GM21526 (cell line): Measurements from ENCODE around the gene USP14.
A peak's percentile ranks its signal among the peaks of the same experiment; 100 is the strongest.
"Not testable (repeated sequence)": the region's sequence is repeated elsewhere in the genome, so short reads cannot be mapped to it uniquely, and the experiment has no call there.

ENCODE experiments used
- ATAC-seq: cut with Tn5 transposase; IDR thresholded peaks from one replicate; pipeline ENCODE4 v1.9.1; 2021; ENCODE audit warnings: moderate library complexity; ENCODE audit not compliant: unreplicated experiment, low FRiP score

Gene USP14

DNA sequence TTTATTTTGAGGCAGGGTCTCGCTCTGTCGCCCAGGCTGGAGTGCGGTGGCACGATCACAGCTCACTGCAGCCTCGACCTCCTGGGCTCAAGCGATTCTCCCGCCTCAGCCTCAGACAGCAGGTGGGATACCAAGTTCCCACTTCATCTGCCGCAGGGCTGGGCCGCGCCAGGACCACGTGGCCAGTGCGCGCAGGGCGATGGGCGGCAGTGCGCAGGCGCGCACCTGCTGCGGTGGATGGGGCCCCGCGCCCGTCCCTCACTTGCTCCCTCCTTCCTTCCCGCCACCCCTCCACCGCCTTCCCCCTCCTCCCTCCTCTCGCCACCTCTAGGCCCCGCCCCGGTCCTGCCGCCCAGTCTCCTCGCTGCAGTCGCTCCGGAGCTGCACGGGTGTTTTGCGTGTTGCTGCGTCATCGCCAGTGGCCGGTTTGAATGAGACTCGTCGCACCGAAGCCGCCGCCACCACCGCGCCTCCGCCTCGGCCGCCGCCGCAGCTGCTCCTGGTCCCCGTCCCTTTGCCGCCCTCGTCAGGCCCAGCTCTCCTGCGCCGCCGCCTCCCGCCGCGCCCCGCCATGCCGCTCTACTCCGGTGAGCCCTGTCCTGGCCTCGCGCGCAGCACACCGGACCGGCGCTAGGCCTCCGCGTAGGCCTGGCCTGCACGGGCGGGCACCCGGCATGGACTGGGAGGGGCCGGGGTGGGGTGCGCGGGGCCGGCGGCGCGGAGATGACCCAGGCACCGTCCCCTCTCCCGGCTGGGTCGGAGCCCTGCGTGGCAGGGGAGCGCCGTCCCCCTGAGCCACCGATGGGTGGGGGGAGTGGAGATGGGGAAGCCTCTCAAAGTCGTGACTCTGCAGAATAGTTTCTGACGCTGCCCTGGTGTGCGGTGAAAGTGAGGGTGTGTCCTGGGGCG, at the start of gene USP14:
TSS of gene USP14 (plus strand) at position 430 of the 909 bp plus-strand sequence. CDS start at position 572, 142 bp downstream.
- ATAC-seq, result peak; percentile 89

GRCh38 chr18:108665-109063, 49.7 kb upstream of the USP14 start:
- ATAC-seq, result not testable (repeated sequence)

DNA sequence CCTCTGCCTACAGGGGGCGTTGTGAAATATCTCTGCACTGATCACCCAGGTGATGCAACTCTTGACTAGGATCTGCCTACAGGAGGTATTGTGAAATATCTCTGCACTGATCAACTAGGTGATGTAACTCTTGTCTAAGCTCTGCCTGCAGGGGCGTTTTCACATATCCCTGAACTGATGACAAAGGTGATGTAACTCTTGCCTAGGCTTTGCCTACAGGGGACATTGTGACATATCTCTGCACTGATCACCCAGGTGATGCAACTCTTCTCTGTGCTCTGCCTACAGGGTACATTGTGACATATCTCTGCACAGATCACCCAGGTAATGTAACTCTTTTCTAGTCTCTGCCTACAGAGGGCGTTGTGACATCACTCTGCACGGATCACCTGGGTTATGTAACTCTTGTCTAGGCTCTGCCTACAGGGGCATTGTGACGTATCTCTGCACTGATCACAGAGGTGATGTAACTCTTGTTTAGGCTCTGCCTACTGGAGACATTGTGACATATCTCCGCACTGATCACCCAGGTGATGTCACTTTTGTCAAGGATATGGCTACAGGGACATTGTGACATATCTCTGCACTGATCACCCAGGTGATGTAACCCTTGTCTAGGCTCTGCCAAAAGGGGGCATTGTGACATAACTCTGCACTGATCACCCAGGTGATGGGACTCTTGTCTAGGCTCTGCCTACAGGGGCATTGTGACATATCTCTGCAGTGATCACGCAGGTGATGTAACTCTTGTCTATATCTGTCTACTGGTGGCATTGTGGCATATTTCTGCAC, 49.0 kb upstream of the USP14 start:
- ATAC-seq, result not testable (repeated sequence)

DNA sequence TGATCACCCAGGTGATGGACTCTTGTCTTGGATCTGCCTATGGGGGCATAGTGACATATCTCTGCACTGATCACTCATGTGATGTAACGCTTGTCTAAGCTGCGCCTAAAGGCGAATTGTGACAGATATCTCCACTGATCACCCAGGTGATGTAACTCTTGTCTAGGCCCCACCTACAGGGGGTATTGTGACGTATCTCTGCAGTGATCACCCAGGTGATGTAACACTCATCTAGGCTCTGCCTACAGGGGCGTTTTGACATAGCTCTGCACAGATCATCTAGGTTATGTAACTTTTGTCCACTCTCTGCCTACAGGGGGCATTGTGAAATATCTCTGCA, 48.5 kb upstream of the USP14 start:
- not testable (repeated sequence) for ATAC-seq

DNA sequence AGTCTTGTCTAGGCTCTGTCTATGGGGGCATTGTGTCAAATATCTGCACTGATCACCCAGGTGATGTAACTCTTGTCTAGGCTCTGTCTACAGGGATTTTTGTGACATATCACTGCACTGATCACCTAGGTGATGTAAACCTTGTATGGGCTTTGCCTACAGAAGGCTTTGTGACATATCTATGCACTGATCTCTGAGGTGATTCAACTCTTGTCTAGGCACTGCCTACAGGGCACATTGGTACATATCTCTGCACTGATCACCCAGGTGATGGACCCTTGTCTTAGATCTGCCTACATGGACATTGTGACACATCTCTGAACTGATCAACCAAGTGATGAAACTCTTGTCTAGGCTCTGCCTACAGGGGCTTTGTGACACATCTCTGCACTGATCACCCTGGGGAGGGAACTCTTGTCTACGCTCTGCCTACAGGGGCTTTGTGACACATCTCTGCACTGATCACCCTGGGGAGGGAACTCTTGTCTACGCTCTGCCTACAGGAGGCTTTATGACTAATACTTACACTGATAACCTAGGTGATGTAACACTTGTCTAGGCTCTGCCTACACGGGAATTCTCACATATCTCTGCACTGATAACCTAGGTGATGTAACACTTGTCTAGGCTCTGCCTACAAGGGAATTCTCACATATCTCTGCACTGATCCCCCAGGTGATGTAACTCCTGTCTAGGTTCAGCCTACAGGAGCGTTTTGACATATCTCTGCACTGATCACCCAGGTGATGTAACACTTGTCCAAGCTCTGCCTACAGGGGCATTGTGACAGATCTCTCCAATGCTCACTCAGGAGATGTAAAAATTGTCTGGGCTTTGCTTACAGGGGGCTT, 47.8 kb upstream of the USP14 start:
- not testable (repeated sequence) for ATAC-seq

- ATAC-seq, result no peak
Measured at GRCh38 chr18:111306-112014, 46.9 kb upstream of the USP14 start.

- not testable (repeated sequence) for ATAC-seq
Measured at GRCh38 chr18:112015-112733, 46.2 kb upstream of the USP14 start.

- not testable (repeated sequence) for ATAC-seq
Measured at GRCh38 chr18:120539-121260, 37.7 kb upstream of the USP14 start.

DNA sequence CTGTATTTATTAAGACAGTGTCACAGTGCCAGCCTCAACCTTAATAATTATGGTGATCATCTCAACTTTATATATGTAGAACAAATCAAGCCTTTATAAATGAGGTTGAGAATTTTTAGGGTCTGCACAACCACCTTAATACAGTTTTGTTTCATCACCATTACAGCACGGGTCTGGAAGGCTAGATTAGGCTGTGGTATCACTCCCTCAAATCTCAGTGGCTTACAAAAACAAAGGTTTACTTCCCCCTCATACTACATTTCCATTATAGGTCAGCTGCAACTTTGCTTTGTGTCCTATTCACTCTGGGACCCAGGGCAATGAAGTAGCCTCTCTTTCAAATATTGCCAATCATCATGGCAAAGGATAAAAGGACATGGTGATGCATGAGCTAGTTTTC, 23.3 kb upstream of the USP14 start:
- no peak for ATAC-seq

GRCh38 chr18:136433-136832, 21.9 kb upstream of the USP14 start:
- ATAC-seq, result no peak

GRCh38 chr18:137327-137726, 21.0 kb upstream of the USP14 start:
- ATAC-seq, result no peak

GRCh38 chr18:140670-141266, 17.6 kb upstream of the USP14 start:
- no peak for ATAC-seq

DNA sequence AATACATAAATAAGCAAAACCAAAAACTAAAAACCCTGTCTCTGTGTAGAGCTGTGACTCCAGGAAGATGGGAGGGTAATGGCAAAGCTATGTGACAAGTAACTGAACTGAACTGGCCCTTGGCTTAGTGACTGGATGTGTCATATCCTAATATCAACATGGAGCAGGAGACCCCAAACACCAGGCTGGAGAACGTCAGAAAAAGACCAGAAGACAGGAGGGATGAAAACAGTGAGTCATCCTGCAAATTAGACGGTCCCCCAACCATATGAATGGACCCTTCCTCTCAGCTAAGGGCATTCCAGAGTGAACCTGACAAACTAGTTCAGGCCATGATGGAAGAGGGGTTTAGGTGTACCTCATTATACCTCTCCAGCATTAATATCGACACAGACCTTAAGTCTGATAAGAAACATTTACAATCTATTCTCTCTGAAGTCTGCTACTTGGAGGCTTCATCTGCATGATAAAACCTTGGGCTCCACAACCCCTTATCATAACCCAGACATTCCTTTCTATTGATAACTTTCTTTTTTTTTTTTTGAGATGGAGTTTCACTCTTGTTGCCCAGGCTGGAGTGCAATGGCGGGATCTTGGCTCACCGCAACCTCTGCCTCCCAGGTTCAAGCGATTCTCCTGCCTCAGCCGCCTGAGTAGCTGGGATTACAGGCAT, 15.6 kb upstream of the USP14 start:
- ATAC-seq, result not testable (repeated sequence)

DNA sequence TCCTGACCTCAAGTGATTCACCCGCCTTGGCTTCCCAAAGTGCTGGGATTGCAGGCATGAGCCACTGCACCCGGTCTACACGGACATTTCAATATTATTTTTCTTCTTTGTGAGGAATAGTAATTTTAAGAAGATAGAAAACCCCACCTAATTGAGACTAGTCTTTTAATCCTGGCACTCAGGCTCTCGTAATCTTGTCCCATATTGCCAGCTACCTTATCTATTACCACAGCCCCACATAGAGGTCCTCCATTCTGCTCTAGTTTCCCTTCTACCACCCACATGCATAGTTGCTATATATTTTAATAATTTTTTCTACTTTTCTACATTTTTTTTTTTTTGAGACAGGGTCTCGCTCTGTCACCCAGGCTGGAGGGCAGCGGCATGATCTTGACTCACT, 9.5 kb upstream of the USP14 start:
- ATAC-seq, result no peak

DNA sequence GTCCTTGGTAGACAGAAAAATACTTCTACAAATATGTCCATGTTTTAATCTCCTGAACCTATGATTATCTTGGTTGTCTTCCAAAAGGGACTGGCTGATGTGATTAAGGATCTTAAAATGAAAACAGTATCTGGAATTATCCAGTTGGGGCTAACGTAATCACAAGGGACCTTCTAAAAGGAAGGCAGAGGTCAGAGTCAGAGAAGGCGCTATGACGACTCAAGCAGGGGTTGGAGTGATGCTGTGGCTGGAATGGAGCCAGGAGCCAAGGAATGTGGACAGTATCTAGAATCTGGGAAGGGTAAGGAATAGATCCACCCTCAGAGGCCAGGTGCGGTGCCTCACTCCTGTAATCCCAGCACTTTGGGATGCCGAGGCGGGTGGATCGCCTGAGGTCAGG, 4.2 kb upstream of the USP14 start:
- no peak for ATAC-seq

- ATAC-seq, result no peak
Measured at GRCh38 chr18:155688-156087, 2.7 kb upstream of the USP14 start.

GRCh38 chr18:156514-157230, 1.7 kb upstream of the USP14 start:
- no peak for ATAC-seq
